Tibial nerve (tissue), 4 donors: ENCODE results near the gene SUZ12. TPM values are rescaled to one million over a fixed set of nuclear protein-coding genes. Genes with fewer than 3 reads are reported as not detected.
"Not testable (repeated sequence)": the region's sequence is repeated elsewhere in the genome, so short reads cannot be mapped to it uniquely, and the experiment has no call there.

Experiments
- DNase-seq, 2 donors: peaks; one replicate each; pipeline ENCODE4 v3.0.0-alpha.2; 2019; ENCODE audit warnings: low spot score in 2 of 2
- H3K27ac ChIP-seq, 4 donors: fragments of 200-600 bp; sonication (generic) in 3 of 4; one replicate each; pipeline ENCODE4 v1.5.1; 2017 to 2019; ENCODE audit warnings: mild to moderate bottlenecking in 1 of 4
- H3K27me3 ChIP-seq, 2 donors: fragments of 200-600 bp; sonication (generic) in 1 of 2; one replicate each; pipeline versions ENCODE4 v1.5.1 to v1.6.0; 2017 to 2019
- H3K36me3 ChIP-seq, 3 donors: fragments of 200-600 bp; sonication (generic); one replicate each; pipeline ENCODE4 v1.5.1; 2018 to 2019
- H3K4me1 ChIP-seq, 4 donors: fragments of 200-600 bp; sonication (generic) in 3 of 4; one replicate each; pipeline ENCODE4 v1.5.1; 2017 to 2019
- H3K4me3 ChIP-seq, 4 donors: fragments of 200-600 bp; sonication (generic) in 3 of 4; one replicate each; pipeline ENCODE4 v1.5.1; 2017 to 2019; ENCODE audit warnings: mild to moderate bottlenecking in 1 of 4, moderate library complexity in 1 of 4
- H3K9me3 ChIP-seq, 4 donors: fragments of 200-600 bp; sonication (generic) in 3 of 4; one replicate each; pipeline ENCODE4 v1.5.1; 2017 to 2019
- EP300 ChIP-seq, 2 donors: sonication (generic); formaldehyde crosslinking; IDR thresholded peaks; one replicate each; pipeline ENCODE4 v1.6.1; 2017; ENCODE audit warnings: antibody characterized with exemption in 2 of 2, mild to moderate bottlenecking in 1 of 2
- POLR2A ChIP-seq, 2 donors: fragments of 450-650 bp; IDR thresholded peaks; one replicate each; pipeline ENCODE4 v1.6.1; 2017; ENCODE audit warnings: antibody characterized with exemption in 2 of 2, mild to moderate bottlenecking in 2 of 2, moderate library complexity in 2 of 2
- WGBS, 2 donors: methylation state at CpG; one replicate each; pipeline ENCODE4 v1.1.5; 2018; 5-methylcytosine and 5-hydroxymethylcytosine counted together
- total RNA-seq, 4 donors: library from RNA; depleted of rRNA; stranded (reverse); fragments of >200 nt; gene quantifications; one replicate each; pipeline ENCODE4 v1.1.0, GENCODE V29; 2016
- TF ChIP-seq, protein P1 (sequence below), 5 experiments: fragments of 200-600 bp in 3 of 5; fragments of 450-650 bp in 2 of 5; sonication (generic) in 3 of 5; IDR thresholded peaks; one replicate each; pipeline ENCODE4 v1.5.1; 2016 to 2019; ENCODE audit warnings: antibody characterized with exemption in 5 of 5, mild to moderate bottlenecking in 3 of 5, moderate library complexity in 2 of 5

Gene SUZ12
- total RNA-seq, 4 donors from 2014 or later = 12.2 to 20.3 (median 17.0) TPM

DNA sequence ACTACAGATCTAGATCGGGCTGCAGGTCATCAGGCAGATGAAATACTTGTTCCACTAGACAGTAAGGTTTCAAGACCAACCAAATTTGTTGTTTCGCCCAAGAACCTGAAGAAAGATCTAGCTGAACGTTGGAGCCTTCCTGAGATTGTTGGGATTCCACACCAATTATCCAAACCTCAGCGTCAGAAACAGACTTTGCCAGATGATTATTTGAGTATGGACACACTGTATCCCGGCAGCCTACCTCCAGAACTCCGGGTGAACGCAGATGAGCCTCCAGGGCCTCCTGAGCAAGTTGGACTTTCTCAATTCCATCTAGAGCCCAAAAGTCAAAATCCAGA lies 84.8 kb downstream of the SUZ12 start:
- Histone ChIP-seq H3K9me3 (no peaks in the 10 kb centered on the region), H3K27me3 (no peaks in the 10 kb centered on the region), H3K4me1 (no peaks in the 10 kb centered on the region), H3K36me3 (peaks cover 0 to 55% (median 6%) of the 10 kb centered on the region in 3 donors), H3K4me3 (no peak overlapping the region), H3K27ac (no peak overlapping the region)
- no peak for DNase-seq
- 94% methylated on average over 7 of the region's 7 CpGs for WGBS, 2 donors
- TF ChIP-seq, protein P1, sequence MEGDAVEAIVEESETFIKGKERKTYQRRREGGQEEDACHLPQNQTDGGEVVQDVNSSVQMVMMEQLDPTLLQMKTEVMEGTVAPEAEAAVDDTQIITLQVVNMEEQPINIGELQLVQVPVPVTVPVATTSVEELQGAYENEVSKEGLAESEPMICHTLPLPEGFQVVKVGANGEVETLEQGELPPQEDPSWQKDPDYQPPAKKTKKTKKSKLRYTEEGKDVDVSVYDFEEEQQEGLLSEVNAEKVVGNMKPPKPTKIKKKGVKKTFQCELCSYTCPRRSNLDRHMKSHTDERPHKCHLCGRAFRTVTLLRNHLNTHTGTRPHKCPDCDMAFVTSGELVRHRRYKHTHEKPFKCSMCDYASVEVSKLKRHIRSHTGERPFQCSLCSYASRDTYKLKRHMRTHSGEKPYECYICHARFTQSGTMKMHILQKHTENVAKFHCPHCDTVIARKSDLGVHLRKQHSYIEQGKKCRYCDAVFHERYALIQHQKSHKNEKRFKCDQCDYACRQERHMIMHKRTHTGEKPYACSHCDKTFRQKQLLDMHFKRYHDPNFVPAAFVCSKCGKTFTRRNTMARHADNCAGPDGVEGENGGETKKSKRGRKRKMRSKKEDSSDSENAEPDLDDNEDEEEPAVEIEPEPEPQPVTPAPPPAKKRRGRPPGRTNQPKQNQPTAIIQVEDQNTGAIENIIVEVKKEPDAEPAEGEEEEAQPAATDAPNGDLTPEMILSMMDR (IDR thresholded peaks at IDR 0.05) = no peak
- no peak for TF ChIP-seq EP300 (IDR thresholded peaks at IDR 0.05)
- no peak for TF ChIP-seq POLR2A (IDR thresholded peaks at IDR 0.05)

DNA sequence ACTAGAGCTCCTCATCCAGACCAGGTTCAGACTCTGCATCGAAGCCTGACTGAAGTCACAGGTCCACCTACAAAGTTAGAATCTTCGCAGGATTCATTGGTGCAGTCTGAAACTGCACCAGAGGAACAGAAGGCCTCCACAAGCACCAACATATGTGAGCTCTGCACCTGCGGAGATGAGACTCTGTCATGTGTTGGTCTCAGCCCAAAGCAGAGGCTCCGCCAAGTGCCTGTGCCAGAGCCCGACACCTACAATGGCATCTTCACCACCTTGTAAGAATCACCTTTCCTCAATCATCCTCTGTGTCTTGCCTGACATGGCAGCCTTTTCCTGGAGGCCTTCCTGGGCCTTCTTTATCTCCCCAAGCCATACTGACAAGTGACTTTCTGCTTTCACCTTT lies 85.7 kb downstream of the SUZ12 start:
- H3K4me3 ChIP-seq, H3K9me3 ChIP-seq, H3K27me3 ChIP-seq, H3K4me1 ChIP-seq, DNase-seq, H3K27ac ChIP-seq: not testable (repeated sequence)
- WGBS, 2 donors = 88 to 97% methylated on average over 3 to 4 of the region's 5 CpGs
- H3K36me3 ChIP-seq = peaks cover 0 to 55% (median 6%) of the 10 kb centered on the region in 3 donors

DNA sequence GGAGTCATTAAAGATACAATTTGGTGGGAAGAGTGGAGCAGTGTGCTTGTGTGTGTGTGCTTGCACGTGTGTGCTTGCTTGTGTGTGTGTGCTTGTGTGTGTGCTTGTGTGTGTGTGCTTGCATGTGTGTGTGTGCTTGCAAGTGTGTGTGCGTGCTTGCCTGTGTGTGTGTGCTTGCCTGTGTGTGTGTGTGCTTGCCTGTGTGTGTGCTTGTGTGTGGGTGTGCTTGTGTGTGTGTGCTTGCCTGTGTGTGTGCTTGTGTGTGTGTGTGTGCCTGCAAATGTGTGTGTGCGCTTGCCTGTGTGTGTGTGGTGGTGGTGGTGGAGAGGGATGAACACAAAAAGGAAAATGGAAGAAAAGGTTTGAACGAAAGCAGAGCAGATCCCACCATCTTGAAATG lies 90.5 kb downstream of the SUZ12 start:
- peaks cover 0 to 19% (median 0%) of the 10 kb centered on the region in 3 donors for H3K36me3 ChIP-seq
- not testable (repeated sequence) for H3K27ac ChIP-seq, H3K27me3 ChIP-seq, H3K4me3 ChIP-seq, DNase-seq, H3K9me3 ChIP-seq, H3K4me1 ChIP-seq
- 87 to 90% methylated on average over 4 of the region's 4 CpGs for WGBS, 2 donors

DNA sequence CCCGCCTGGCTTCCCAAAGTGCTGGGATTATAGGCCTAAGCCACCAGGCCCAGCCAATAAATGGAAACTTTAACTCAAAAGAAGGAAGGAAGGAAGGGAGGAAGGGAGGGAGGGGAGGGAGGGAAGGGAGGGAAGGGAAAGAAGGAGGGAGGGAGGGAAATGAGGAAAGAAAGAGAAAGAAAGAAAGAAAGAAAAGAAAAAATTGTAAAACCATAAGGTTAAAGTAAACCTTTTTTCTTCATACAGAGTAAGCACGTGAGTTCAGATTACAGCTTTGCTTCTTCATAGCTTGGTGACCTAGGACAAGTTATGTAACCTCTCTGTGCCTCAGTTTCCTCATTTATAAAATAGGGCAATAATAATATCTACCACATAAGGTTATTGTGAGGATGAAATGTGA lies 96.4 kb downstream of the SUZ12 start:
- H3K9me3 ChIP-seq = no peaks in the 10 kb centered on the region
- H3K27me3 ChIP-seq = no peaks in the 10 kb centered on the region
- TF ChIP-seq EP300 (IDR thresholded peaks at IDR 0.05) (no peak), POLR2A (IDR thresholded peaks at IDR 0.05) (no peak)
- TF ChIP-seq, protein P1 (IDR thresholded peaks at IDR 0.05) = no peak
- no peak for DNase-seq
- peaks cover 2 to 53% (median 3%) of the 10 kb centered on the region in 3 donors for H3K36me3 ChIP-seq
- no peak overlapping the region for H3K4me3 ChIP-seq
- H3K4me1 ChIP-seq = no peaks in the 10 kb centered on the region
- H3K27ac ChIP-seq = no peak overlapping the region
- WGBS, 2 donors = 98% methylated on average over 2 of the region's 2 CpGs

DNA sequence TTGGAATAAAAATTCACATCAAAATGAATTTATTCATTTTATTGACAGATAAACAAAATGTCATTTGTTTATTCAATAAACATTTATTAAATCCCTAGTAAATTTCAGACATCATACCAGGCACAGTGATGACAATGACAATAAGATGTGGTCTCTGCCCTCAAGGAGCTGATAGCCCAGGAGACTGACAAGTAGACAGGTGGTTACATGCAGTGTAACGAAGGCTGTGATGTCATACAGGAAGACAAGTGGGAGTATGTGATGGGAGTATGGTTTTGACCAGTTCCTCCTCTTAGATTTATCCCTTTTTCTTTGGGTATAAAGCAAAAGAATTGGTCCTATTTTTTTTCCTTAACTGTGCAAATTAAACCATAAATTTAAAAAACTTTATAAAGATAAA lies 97.0 kb downstream of the SUZ12 start:
- H3K27ac ChIP-seq, H3K9me3 ChIP-seq, DNase-seq, H3K4me3 ChIP-seq, H3K27me3 ChIP-seq, H3K4me1 ChIP-seq: not testable (repeated sequence)
- peaks cover 2 to 57% (median 3%) of the 10 kb centered on the region in 3 donors for H3K36me3 ChIP-seq
- WGBS, 2 donors = 86% methylated on average over 1 of the region's 1 CpG

DNA sequence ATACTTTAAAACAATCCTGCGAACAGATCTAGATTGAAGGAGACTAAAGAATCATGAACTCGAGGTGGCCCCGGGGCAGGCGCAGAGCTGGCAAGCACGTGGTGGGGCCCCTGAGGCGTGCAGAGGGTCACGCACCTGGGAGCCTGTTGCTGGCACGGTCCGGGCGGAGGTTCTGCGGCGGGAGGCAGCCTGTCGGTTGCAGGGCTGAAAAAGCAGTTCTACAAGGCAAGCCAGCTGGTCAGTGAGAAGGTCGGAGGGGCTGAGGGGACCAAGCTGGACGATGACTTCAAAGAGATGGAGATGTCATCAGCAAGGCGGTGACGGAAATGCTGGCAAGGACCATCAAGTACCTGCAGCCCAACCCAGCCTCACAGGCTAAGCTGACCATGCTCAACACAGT lies 103.4 kb downstream of the SUZ12 start:
- peaks cover 0 to 57% (median 2%) of the 10 kb centered on the region in 3 donors for H3K36me3 ChIP-seq
- not testable (repeated sequence) for H3K9me3 ChIP-seq, H3K27ac ChIP-seq, DNase-seq, H3K4me1 ChIP-seq, H3K27me3 ChIP-seq, H3K4me3 ChIP-seq
- WGBS, 2 donors = 91 to 97% methylated on average over 17 of the region's 17 CpGs

DNA sequence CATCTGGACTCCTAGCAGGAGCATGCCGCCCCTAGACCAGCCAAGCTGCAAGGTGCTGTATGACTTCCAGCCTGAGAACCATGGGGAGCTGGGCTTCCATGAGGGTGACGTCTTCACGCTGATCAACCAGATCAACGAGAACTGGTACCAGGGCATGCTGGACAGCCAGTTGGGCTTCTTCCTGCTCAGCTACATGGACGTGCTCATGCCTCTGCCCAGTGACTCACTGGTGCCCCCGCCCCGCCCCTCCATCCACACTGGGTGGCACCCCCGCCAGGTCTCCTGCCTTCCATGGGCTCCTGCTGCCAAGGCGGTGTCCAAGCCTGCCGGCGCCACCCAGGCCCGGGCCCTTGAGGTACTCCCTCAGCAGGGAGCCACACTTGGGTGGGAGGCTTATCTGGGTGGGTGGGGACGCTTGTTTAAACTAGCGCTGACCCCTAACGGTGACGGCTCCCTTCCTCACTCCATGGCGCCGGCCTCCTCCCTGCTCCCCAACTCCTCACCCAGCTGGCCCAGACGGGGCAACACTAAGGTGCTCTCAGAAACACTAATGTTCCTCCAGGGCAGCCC lies 104.6 kb downstream of the SUZ12 start:
- peaks cover 0 to 45% (median under 1%) of the 10 kb centered on the region in 3 donors for H3K36me3 ChIP-seq
- H3K4me3 ChIP-seq, H3K27ac ChIP-seq, H3K4me1 ChIP-seq, DNase-seq, H3K27me3 ChIP-seq, H3K9me3 ChIP-seq: not testable (repeated sequence)
- WGBS, 2 donors = 92 to 94% methylated on average over 17 of the region's 19 CpGs

DNA sequence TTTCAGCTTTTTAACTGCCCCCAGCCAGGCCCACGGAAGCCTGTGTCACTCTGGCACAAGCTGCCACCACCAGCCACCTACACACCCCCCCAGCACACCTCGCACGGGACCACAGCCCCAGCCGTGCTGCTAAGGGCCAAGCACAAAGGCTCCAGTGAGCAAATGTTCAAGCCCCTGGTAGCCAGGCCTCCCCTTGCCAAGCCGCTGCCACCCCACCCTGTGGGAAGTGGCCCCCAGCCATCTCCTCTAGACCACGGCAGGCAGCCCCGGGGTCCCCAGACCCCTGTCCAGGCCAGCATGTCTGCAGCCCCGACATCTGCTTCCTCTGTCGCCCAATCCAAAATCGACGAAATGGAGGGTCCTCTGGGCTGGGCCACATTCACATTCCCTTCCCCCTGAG lies 105.5 kb downstream of the SUZ12 start:
- H3K4me1 ChIP-seq = not testable (repeated sequence)
- 96 to 98% methylated on average over 7 to 8 of the region's 11 CpGs for WGBS, 2 donors
- H3K36me3 ChIP-seq = peaks cover 0 to 40% (median 0%) of the 10 kb centered on the region in 3 donors

DNA sequence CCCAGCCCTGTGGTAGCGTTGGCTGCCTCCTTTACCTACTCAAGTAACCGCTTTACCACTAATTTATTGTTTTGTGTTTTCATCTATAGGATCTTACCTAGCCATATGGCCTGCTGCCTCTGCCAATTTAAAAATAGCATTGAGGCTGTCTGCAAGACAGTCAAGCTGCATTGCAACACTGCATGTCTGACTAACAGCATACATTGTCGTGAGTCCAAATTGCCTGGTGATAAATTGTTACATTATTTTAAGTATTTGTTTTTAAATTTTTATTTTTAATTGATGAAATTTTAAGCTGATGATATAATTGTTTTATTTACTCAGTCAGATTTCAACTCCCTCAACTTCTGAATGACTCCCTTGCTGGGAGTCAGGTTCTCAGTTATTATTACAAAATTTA lies 108.8 kb downstream of the SUZ12 start:
- not testable (repeated sequence) for H3K9me3 ChIP-seq, H3K27me3 ChIP-seq, H3K27ac ChIP-seq, DNase-seq, H3K4me1 ChIP-seq, H3K4me3 ChIP-seq
- H3K36me3 ChIP-seq = peaks cover 0 to 36% (median 0%) of the 10 kb centered on the region in 3 donors
- 91 to 92% methylated on average over 3 of the region's 3 CpGs for WGBS, 2 donors

More for the DNA sequence above, 105.5 kb downstream of the SUZ12 start:
- not testable (repeated sequence) for DNase-seq, H3K27me3 ChIP-seq, H3K27ac ChIP-seq, H3K4me3 ChIP-seq, H3K9me3 ChIP-seq

DNA sequence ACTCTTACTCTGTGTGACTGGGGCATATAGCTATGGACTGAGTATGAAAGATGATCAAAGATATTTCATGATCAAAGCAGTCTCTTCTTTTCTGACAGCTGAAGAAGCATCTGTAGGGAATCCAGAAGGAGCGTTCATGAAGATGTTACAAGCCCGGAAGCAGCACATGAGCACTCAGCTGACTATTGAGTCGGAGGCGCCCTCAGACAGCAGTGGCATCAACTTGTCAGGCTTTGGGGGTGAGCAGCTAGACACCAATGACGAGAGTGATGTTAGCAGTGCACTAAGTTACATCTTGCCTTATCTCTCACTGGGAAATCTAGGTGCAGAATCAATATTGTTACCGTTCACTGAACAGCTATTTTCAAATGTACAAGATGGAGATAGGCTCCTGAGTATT lies 110.9 kb downstream of the SUZ12 start:
- not testable (repeated sequence) for H3K27me3 ChIP-seq, H3K4me1 ChIP-seq, H3K27ac ChIP-seq, H3K9me3 ChIP-seq, H3K4me3 ChIP-seq, DNase-seq
- WGBS, 2 donors = 94 to 96% methylated on average over 6 of the region's 6 CpGs
- peaks cover 0 to 26% (median 0%) of the 10 kb centered on the region in 3 donors for H3K36me3 ChIP-seq
